H54 (cell line): ENCODE measurements around the gene LZTR1.
"Not testable (repeated sequence)": the region's sequence is repeated elsewhere in the genome, so short reads cannot be mapped to it uniquely, and the experiment has no call there.

Experiments used
- DNase-seq: peaks from one replicate; pipeline ENCODE4 v3.0.0; 2011; ENCODE audit warnings: low spot score, mixed read lengths; ENCODE audit not compliant: insufficient read length
- FAIRE-seq: peaks from 3 replicates; lab custom pipeline; 2011; peaks lifted over from hg19 to GRCh38; lab: Jason Lieb, UNC
- POLR2A ChIP-seq: IDR thresholded peaks from 2 replicates; pipeline ENCODE4 v1.6.1; 2011; ENCODE audit warnings: low read depth, mild to moderate bottlenecking, low read length

Gene LZTR1

DNA sequence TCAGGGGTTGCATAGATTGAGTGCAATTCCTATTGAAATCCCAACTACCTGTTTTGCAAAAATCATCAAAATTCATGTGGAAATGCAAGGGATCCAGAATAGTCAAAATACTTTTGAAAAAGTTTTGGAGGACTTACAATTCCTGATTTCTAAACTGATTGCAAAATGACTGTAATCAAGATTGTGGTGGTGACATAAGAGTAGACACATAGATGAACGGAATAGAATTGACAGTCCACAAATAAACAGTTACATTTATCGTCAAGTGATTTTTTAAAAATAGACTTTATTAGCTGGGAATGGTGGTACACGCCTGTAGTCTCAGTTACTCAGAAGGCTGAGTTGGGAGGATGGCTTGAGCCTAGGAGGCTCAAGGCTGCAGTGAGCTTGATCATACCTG is 52.9 kb downstream of the LZTR1 start:
- TF ChIP-seq POLR2A, result no peak
- DNase-seq (no peak), FAIRE-seq (no peak)

DNA sequence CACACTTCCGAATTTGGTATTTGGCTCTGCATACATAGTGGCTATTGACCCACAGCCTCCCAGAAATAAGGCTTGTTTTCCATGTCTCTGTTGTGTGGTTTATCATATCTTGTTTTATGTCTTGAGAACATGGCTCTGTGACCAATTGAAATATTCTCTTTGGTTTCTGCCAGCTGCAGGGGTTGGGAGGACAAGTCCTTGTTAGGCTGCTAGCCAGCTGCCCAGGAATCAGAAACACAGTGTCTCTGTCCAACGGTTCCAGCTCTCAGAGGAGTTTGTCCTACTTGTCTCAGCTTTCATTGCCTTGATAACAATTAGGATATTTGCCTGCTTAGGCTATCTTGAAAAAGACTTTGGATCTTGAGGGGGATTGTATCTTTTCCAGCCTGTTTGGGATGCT is 56.3 kb downstream of the LZTR1 start:
- no peak for TF ChIP-seq POLR2A
- DNase-seq, result no peak
- FAIRE-seq, result no peak

- DNase-seq, FAIRE-seq: not testable (repeated sequence)
These were observed 57.1 kb downstream of the LZTR1 start for GRCh38 chr22:21039158-21039557.

- TF ChIP-seq POLR2A, result no peak
- FAIRE-seq (no peak), DNase-seq (peak; percentile 46)
These were observed 59.8 kb downstream of the LZTR1 start for GRCh38 chr22:21041937-21042336.

DNA sequence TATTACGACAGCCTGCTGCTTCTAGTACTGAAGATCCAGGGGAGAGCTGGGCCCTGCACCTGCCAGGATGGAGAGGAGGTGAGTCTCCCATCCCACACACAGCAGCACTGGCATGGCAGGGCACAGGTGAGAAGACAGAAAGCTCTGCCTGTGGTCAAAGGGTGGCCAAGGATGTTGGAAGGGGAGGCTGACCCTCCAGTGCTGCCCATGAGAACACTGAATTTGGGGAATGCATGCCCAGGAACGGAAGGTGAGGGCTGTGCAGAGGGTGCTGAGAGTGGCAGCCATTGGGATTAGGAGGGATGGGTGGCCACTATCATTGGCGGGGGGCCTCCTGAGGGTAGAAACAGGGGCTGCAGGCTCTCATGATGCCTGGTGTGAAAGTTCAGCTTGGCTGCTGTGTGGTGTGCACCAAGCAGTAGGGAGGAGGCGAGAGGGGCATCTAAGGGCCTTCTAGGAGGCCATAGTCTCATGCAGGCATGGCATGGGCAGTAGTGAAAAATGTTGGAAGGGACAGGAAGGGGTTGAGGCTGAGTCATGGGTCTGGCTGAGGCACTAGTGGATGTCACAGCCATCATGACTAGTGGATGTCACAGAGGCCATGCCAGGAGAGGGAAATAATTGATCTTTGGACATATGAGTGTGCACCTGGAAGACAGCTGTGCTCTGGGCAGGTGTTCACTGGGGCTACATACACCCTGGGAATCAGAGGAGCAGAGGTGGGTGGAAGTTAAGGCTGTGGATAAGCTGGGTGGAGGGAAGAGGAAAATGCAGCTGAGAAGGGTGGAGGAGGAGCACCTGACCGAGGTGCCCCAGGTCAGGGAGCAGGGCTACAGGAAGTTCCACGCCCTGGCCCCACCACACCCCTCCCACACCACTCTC is 61.1 kb downstream of the LZTR1 start:
- FAIRE-seq (no peak), DNase-seq (no peak)
- TF ChIP-seq POLR2A, result no peak

- FAIRE-seq (no peak), DNase-seq (no peak)
These were observed 61.9 kb downstream of the LZTR1 start for GRCh38 chr22:21043860-21044535.

GRCh38 chr22:21044931-21045584 is 63.0 kb downstream of the LZTR1 start:
- peak; percentile 18; the same call in 1 of the 2 replicates for TF ChIP-seq POLR2A
- FAIRE-seq (no peak), DNase-seq (peak; percentile 31)

More at GRCh38 chr22:21043860-21044535, 61.9 kb downstream of the LZTR1 start:
- no peak for TF ChIP-seq POLR2A

- no peak for FAIRE-seq
- TF ChIP-seq POLR2A, result no peak
- peak; percentile 84 for DNase-seq
These were observed 63.6 kb downstream of the LZTR1 start, which contains the start of gene LRRC74B for GRCh38 chr22:21045585-21046294. Gene LRRC74B, plus strand, starts transcription at chr22:21045946. Its CDS starts 41 bp downstream, at chr22:21045987.

- FAIRE-seq (no peak), DNase-seq (no peak)
- TF ChIP-seq POLR2A, result no peak
These were observed 65.1 kb downstream of the LZTR1 start for GRCh38 chr22:21047035-21047661.

GRCh38 chr22:21047730-21048129 is 65.6 kb downstream of the LZTR1 start:
- no peak for TF ChIP-seq POLR2A
- FAIRE-seq (no peak), DNase-seq (no peak)

- DNase-seq, FAIRE-seq: not testable (repeated sequence)
These were observed 66.4 kb downstream of the LZTR1 start for GRCh38 chr22:21048448-21048847.
